Measurements from ENCODE around the gene GPN2. TPM values are rescaled to one million over a fixed set of nuclear protein-coding genes. Genes with fewer than 3 reads are reported as not detected.

Gene GPN2
- polyA plus RNA-seq, 1 experiment, result 28.7 TPM

DNA sequence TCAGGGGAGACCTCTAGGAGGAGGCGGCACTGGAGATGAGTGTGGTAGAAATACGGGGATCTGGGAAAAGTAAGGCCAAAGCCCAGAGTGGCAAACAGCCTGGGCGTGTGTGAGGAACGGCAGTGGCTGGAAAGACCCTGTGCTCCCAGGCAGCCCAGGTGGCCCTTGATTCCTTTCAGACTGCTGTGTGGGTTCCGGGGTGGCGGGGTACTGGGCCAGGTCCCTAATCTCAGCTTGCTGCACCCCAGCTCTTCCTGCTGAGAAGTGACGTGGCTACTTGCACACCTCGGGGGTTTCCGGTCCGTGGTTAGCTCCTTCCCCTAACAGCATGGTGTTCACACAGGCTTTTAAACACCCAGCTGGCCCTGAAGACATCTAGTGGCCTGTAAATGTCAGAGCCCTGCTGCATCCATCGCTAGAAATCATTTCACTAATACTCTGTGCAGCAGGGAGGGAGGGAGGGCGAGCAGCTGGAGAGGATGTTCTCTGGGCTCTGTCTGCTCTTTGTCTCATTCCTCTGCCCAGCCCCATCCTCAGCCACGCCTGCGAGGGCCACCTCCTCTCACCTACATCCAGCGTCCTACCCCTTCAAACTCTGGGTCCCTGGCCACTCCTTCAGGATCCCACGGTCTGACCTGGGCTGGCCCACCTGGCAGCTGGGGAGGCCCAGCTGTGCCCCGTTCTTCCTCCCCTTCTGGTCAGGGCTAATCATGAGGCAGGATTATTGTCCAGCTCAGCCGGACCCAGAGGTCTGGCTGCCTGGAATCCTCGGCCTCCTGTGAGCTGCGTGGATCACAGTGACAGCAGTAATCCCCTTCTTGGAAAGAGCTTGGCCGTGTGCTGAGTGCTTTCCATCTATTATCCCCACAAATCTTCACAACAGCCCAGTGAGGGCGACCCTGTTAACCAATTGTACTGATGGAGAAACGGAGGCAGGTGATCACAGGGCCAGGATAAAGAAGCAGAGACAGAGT is 56.4 kb downstream of the GPN2 start:
- Histone ChIP-seq H3K4me3 (ENCODE audit: low read depth, low read length) (no peak overlapping the region), H3K9me3 (ENCODE audit: control insufficient read depth, insufficient read depth, low read length) (no peaks in the 10 kb centered on the region), H3K27ac (ENCODE audit: low read depth, low read length) (no peak overlapping the region), H3K27me3 (ENCODE audit: control insufficient read depth, insufficient read depth, low read length) (no peaks in the 10 kb centered on the region)
- POLR2A ChIA-PET, result interaction anchor here (0.5 to 0.6 kb wide), 2 partner anchors 170 to 1454 kb away, joined by 4 to 7 read pairs; no protein-coding TSS in a partner anchor
- TF ChIP-seq, protein P1, sequence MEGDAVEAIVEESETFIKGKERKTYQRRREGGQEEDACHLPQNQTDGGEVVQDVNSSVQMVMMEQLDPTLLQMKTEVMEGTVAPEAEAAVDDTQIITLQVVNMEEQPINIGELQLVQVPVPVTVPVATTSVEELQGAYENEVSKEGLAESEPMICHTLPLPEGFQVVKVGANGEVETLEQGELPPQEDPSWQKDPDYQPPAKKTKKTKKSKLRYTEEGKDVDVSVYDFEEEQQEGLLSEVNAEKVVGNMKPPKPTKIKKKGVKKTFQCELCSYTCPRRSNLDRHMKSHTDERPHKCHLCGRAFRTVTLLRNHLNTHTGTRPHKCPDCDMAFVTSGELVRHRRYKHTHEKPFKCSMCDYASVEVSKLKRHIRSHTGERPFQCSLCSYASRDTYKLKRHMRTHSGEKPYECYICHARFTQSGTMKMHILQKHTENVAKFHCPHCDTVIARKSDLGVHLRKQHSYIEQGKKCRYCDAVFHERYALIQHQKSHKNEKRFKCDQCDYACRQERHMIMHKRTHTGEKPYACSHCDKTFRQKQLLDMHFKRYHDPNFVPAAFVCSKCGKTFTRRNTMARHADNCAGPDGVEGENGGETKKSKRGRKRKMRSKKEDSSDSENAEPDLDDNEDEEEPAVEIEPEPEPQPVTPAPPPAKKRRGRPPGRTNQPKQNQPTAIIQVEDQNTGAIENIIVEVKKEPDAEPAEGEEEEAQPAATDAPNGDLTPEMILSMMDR (IDR thresholded peaks at IDR 0.05; ENCODE audit: low read depth, low read length), result no peak
- CTCF ChIA-PET, result interaction anchor here (1.1 kb wide), 1 partner anchor 24 kb away, joined by 6 read pairs; no protein-coding TSS in a partner anchor
- DNase-seq (ENCODE audit: low read depth, low spot score), result no peak

DNA sequence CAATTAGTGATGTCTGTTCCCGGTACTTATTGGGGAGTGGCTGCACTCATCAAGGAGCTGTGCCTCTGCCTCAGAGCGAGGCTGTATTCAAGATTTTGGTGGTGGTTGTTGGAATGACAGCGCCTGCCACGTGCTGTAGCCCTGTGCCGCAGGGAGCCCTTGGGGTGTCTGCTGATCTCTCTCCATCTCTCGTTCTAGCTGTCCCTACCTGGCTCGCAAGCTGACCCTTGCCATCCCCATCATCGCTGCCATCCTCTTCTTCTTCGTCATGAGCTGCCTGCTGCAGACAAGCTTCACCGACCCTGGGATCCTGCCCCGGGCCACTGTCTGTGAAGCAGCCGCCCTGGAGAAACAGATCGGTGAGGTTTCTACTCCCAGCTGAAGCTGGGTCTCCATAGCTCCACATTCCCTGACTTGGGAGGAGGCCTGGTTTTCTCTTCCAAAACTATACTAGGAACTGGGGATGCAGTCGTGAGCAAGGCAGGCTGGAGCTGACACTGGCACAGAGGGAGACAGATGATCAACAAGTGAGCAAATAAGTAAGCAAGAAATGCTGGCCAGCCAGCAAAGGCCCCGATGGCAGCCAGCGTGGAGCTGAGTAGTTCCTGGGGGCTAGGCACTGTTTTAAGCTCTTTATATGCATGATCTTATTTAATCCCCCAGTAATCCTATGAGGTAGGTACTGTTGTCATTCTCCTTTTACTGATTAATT is 57.7 kb downstream of the GPN2 start:
- POLR2A ChIA-PET, result interaction anchor here (0.6 kb wide), 1 partner anchor 432 kb away, joined by 3 read pairs; no protein-coding TSS in a partner anchor
- CTCF ChIA-PET, result interaction anchor here (0.7 to 1.1 kb wide), 2 partner anchors 23 to 44 kb away, joined by 3 to 6 read pairs; no protein-coding TSS in a partner anchor
- TF ChIP-seq, protein P1 (IDR thresholded peaks at IDR 0.05; ENCODE audit: low read depth, low read length), result no peak
- Histone ChIP-seq H3K4me3 (ENCODE audit: low read depth, low read length) (no peak overlapping the region), H3K27me3 (ENCODE audit: control insufficient read depth, insufficient read depth, low read length) (no peaks in the 10 kb centered on the region), H3K27ac (ENCODE audit: low read depth, low read length) (no peak overlapping the region), H3K9me3 (ENCODE audit: control insufficient read depth, insufficient read depth, low read length) (no peaks in the 10 kb centered on the region)
- no peak for DNase-seq (ENCODE audit: low read depth, low spot score)

DNA sequence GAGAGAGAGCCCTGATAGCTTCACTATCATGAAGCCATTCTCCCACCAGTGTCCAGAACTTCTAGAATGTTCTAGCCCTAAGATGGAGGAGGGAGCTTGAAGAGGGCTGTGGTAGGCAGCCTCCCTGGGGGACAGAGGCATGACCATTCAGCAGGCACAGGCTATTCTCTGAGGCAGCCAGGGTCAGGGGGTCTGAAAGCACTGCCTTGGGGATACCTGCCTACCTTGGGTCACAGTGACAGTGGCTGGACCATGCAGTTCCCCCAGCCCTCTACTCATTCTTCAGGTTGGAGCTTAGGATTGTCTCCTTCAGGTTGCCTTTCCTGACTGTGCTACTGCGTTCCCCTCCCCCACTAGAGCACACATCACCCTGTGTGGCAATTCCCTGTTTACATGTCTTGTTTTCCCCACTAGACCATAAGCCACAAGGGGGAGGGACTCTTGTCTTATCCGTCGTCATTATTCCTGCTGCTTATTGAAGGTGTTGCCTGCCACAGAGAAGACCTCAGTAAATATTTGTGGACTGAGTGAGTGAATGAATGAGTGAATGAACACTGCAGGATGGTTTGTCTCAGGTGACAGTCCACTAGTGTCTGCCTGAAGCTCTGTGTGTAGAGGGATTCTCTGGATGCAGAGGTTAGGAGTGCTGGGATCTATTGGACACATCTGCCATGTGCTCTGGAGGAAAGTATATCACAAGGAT is 58.4 kb downstream of the GPN2 start:
- TF ChIP-seq, protein P1 (IDR thresholded peaks at IDR 0.05; ENCODE audit: low read depth, low read length), result no peak
- POLR2A ChIA-PET, result interaction anchor here (0.6 kb wide), 1 partner anchor 431 kb away, joined by 3 read pairs; no protein-coding TSS in a partner anchor
- Histone ChIP-seq H3K9me3 (ENCODE audit: control insufficient read depth, insufficient read depth, low read length) (no peaks in the 10 kb centered on the region), H3K27ac (ENCODE audit: low read depth, low read length) (no peak overlapping the region), H3K4me3 (ENCODE audit: low read depth, low read length) (no peak overlapping the region), H3K27me3 (ENCODE audit: control insufficient read depth, insufficient read depth, low read length) (no peaks in the 10 kb centered on the region)
- no peak for DNase-seq (ENCODE audit: low read depth, low spot score)
- CTCF ChIA-PET, result interaction anchor here (0.7 kb wide), 1 partner anchor 43 kb away, joined by 3 read pairs; no protein-coding TSS in a partner anchor

DNA sequence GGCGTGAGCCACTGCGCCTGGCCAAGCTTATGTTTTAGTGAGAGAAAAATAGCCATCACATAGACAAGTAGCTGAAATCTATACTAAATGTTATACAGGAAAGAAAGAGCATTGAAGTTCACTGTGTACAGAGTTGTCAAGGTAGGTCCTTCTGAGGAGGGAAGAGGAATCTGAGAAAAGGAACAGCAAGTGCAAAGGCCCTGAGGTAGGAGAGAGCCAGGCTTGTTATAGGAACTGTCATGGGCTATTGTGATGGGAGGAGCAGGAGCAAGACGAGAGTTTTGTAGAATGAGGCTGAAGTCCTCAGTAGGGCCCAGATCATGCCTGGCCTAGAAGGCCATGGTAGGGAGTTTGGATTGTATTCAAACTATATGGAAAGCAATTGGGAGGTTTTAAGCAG is 59.0 kb downstream of the GPN2 start:
- H3K4me3 ChIP-seq (ENCODE audit: low read depth, low read length), result no peak overlapping the region
- CTCF ChIA-PET, result interaction anchor here (1.0 kb wide), 1 partner anchor 19 kb away, joined by 3 read pairs; no protein-coding TSS in a partner anchor
- no peak for DNase-seq (ENCODE audit: low read depth, low spot score)
- POLR2A ChIA-PET, result no interaction called here
- H3K9me3 ChIP-seq (ENCODE audit: control insufficient read depth, insufficient read depth, low read length), result no peaks in the 10 kb centered on the region
- no peaks in the 10 kb centered on the region for H3K27me3 ChIP-seq (ENCODE audit: control insufficient read depth, insufficient read depth, low read length)
- TF ChIP-seq, protein P1 (IDR thresholded peaks at IDR 0.05; ENCODE audit: low read depth, low read length), result no peak
- no peak overlapping the region for H3K27ac ChIP-seq (ENCODE audit: low read depth, low read length)
